Mononuclear cell (primary cell): ENCODE results near the gene DCAF5. TPM values are rescaled to one million over a fixed set of nuclear protein-coding genes. Genes with fewer than 3 reads are reported as not detected.

Experiments
- H3K27me3 ChIP-seq: 2 replicates; pipeline ENCODE4 v1.6.0; 2011; ENCODE audit warnings: low read length, control low read depth; ENCODE audit not compliant: insufficient read depth
- H3K4me1 ChIP-seq: 2 replicates; pipeline ENCODE4 v1.5.1; 2011; ENCODE audit warnings: mild to moderate bottlenecking, low read length, control low read depth; ENCODE audit not compliant: insufficient read depth
- H3K4me3 ChIP-seq: 2 replicates; pipeline ENCODE4 v1.5.1; 2011; ENCODE audit warnings: mild to moderate bottlenecking, low read length, moderate library complexity
- H3K9me3 ChIP-seq: 2 replicates; pipeline ENCODE4 v1.5.1; 2011; ENCODE audit warnings: low read depth, mild to moderate bottlenecking, control low read depth, low read length
- total RNA-seq: library from RNA; depleted of rRNA; stranded (reverse); fragments of >200 nt; gene quantifications from one replicate; pipeline ENCODE4 v1.2.3, GENCODE V29; 2012

Gene DCAF5
- total RNA-seq, 1 donor, result 42.2 TPM

DNA sequence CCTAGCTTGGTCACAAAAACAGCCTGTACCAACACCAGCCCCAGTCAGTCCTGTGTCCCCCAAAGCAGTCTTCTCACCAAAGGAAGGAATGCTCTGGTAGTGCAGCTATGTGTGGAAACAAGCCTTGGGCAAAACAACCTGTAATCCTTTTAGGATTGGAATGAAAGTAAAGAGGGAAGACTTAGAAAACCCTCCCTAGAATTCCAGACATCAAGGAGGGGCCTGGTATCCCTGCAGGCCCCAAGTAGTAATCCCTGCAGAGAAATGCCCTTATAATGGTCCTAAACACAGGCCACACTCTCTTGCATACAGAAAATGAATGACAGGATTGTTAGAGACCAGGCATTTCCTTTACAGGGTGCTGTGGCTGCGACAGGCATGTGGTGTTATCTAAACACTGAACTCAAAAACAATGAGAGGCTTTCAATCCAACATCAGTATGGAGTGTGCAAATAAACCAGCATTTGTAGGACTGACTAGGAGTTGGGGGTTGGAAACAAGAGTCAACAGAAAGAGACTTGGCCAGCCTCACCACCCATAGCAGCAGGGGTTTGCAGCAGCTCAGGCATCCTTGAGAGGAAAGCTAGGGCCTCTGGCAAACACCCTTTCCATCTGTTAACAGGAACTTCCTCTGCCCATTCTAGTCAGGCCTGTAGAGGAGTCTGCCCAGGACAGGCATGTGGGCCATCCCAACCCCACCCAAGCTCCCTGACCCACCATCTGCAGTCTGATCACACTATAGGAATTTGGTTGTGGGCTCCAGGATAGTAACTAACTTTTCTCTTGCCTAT, 59.1 kb downstream of the DCAF5 start:
- no peaks in the 10 kb centered on the region for H3K4me1 ChIP-seq
- H3K27me3 ChIP-seq, result no peaks in the 10 kb centered on the region
- H3K9me3 ChIP-seq, result no peaks in the 10 kb centered on the region
- H3K4me3 ChIP-seq, result no peak overlapping the region

DNA sequence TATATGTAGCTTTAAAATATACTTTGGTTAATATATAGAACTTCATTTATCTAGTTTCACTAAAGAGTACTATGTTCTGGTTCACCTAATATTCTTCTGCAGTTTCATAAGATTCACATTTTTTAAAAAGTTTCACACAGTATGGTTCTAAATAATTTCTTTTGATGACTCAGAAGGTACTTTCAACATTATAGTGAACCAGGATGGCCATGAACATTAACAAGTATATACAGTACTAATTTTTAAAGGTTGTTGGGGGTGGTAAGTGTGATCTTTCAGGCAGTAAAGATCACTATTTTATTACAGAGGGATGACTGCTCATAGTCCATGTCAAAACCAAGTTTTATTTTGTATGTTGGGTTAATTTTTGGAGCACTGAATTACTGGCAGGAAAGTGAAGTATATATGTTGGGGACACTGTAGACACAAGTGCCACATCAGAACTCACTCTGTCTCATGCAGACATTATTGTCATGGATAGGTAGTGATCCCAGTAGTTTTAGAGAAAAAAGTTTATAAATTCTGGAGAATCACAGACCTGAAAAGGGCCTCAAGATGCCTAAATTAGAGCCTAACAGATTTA, 60.0 kb downstream of the DCAF5 start:
- H3K27me3 ChIP-seq, result no peaks in the 10 kb centered on the region
- no peak overlapping the region for H3K4me3 ChIP-seq
- no peaks in the 10 kb centered on the region for H3K9me3 ChIP-seq
- H3K4me1 ChIP-seq, result no peaks in the 10 kb centered on the region

DNA sequence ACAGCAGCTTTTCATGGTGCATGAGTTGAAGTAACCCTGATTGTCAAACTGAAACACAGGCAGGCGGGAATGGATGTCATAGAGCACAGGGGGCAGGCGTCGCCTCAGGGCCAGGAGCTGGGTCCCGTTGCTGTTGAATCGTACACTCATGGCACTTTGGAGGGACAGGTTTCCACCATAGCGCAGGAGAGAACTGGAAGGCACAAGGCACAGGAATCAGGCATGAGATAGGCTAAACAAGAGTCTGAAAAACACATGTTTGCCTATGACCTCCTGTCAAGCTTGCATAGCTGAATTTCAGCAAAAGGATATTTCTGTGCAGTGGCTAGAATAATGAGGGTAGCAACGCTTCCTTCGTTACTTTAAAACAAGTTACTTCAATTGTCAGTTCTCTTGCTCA, 61.2 kb downstream of the DCAF5 start:
- no peaks in the 10 kb centered on the region for H3K9me3 ChIP-seq
- no peaks in the 10 kb centered on the region for H3K27me3 ChIP-seq
- no peak overlapping the region for H3K4me3 ChIP-seq
- no peaks in the 10 kb centered on the region for H3K4me1 ChIP-seq

DNA sequence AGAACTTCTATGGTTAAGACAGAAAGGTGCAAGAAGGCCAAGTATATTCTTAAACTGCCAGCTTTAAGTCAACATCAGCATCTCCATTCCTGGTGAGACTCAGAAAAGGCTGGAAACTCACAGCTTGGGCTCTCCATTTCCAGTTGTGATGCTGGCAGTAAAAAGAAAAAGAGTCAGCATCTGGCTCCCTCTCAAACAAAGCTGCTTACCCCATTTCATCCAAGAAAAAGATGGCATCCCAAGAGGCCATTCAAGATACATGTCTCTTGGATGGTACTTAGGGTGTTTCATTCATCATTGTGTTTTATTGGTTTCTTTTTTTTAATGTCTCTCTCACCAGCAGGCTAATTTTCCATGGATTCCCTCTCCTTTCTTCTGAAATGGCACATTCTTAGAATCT, 61.9 kb downstream of the DCAF5 start:
- Histone ChIP-seq H3K4me3 (no peak overlapping the region), H3K27me3 (no peaks in the 10 kb centered on the region), H3K4me1 (no peaks in the 10 kb centered on the region), H3K9me3 (no peaks in the 10 kb centered on the region)

DNA sequence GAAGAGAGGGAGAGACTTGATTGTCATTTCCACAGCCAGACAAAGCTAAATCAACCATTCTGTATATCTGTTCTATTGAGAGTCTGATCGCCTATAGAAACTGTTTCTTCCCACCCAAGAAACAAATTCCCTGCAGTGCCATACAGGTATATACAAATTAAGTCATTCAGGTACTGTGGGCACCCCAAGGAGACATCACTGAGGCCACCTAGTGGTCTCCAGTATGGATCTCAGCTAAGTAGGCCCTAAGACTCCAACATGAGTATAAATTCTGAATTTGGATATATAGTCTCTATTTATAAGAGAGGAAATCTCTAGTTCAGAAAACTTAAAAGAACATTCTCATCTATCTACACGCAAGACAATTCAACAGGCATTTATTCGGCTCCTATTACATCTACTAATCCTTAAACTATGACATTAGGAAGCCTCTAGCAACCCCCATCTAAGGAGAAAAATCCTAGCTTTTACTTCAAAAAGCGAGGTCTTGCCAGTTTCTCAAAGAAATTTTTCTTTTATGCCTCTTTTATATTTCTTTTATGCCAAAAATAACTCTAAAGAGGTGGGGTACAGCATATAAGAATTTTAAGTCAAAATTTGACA, 62.6 kb downstream of the DCAF5 start:
- Histone ChIP-seq H3K4me1 (no peaks in the 10 kb centered on the region), H3K9me3 (no peaks in the 10 kb centered on the region), H3K27me3 (no peaks in the 10 kb centered on the region), H3K4me3 (no peak overlapping the region)

DNA sequence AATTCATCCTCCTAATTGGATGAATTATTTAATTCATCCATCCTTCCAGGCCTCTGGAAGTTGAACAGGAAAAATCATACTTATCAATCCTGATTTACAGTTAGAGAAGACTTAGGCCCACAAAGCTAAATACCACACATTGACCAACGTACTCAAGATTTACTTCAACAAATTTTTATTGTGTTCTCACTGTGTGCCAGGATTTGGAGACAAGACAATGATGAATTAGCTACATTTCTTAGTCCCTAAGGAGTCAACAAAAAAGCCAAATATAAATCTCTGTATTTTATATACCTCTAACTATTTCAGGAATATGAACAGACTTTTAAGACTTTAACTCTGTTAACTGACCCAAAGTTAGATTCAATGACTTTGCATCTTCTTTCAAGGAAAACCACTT, 63.9 kb downstream of the DCAF5 start:
- Histone ChIP-seq H3K27me3 (no peaks in the 10 kb centered on the region), H3K4me3 (no peak overlapping the region), H3K4me1 (no peaks in the 10 kb centered on the region), H3K9me3 (no peaks in the 10 kb centered on the region)

DNA sequence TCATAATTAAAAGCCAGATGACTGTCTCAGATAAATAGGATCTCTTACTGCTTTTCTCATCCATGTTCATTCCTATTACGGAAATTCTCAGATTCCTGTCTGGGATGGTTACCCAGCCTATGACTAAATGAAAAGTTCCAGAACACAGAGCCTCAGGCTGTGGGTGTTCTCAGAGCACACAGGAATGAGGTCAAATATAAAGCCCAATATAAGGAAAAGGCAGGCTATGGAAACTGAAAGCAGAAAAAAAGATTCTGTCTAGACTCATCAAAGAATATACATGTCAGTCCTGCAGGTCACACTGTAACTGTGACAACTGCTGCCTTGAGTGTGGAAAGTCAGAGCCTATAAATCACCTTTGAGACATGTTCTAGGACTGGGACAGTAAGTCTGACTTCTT, 64.3 kb downstream of the DCAF5 start:
- Histone ChIP-seq H3K9me3 (no peaks in the 10 kb centered on the region), H3K4me1 (no peaks in the 10 kb centered on the region), H3K4me3 (no peak overlapping the region), H3K27me3 (no peaks in the 10 kb centered on the region)

DNA sequence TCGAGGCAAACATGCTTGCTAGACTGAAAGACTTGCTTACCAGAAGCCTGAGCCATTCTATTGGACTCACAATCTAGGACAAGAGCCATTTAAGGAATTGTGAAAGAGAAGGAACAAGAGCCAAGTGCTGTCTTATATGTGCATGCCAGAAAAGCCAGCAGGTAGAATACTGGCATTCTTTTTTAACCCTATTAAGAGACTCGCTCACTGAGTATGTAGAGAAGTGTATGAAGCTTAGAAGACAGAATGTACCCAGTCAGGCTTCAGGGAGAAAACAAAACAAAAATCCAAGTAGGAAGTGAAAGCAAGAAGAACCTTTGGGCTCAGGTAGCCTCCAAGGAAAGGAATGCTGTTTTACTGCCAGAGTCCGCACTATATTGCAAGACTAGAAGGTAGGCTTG, 65.9 kb downstream of the DCAF5 start:
- H3K27me3 ChIP-seq, result no peaks in the 10 kb centered on the region
- no peaks in the 10 kb centered on the region for H3K9me3 ChIP-seq
- no peak overlapping the region for H3K4me3 ChIP-seq
- no peaks in the 10 kb centered on the region for H3K4me1 ChIP-seq

DNA sequence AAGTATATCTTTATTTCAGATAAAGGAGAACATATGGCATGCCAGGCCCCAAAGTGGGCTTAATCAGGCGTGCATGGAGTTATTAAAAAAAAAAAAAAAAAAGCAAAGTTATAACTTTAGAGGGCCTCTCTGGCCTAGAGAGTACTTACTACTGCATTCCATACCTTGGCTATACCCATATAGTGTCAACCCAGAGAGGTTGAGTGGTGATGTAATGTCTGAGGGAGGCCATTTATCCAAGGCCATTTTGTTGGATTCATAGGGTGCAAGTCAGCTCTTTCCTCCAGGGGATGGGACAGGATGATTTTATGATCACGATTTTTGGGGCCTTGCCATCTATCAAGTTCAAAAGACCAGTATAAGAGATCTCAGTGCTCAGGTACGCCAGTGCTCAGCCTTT, 66.4 kb downstream of the DCAF5 start:
- Histone ChIP-seq H3K4me3 (no peak overlapping the region), H3K4me1 (no peaks in the 10 kb centered on the region), H3K27me3 (no peaks in the 10 kb centered on the region), H3K9me3 (no peaks in the 10 kb centered on the region)

DNA sequence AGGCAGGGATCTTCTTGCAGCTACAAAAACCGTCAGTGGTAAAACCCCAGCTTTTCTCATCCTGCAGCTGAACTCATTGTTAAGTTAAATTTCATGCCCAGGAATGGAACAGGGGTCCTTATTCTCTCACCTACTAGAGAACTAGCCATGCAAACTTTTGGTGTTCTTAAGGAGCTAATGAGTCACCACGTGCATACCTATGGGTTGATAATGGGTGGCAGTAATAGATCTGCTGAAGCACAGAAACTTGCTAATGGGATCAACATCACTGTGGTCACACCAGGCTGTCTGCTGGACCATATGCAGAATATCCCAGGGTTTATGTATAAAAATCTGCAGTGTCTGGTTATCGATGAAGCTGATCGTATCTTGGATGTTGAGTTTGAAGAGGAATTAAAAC, 68.9 kb downstream of the DCAF5 start:
- H3K27me3 ChIP-seq, result no peaks in the 10 kb centered on the region
- H3K4me3 ChIP-seq, result no peak overlapping the region
- H3K9me3 ChIP-seq, result no peaks in the 10 kb centered on the region
- peaks cover 5% of the 10 kb centered on the region for H3K4me1 ChIP-seq

DNA sequence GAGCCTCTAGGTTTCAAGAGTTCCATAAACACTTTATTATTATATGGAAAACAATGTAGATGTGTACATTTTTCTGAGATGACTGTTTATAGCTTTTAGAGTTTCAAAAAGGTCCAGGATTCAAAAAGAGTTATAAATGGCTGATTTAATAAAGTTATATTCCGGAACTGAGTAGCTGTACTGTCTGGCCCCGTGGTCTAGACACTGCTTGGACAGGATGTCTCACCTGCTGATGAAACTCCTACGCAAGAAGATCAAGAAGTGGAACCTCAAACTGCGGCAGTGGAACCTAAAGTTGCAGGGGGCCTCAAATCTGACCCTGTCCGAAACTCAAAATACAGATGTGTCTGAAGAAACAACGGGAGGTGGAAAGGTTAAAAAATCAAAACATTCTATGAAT, 69.7 kb downstream of the DCAF5 start:
- Histone ChIP-seq H3K27me3 (no peaks in the 10 kb centered on the region), H3K4me3 (no peak overlapping the region), H3K9me3 (no peaks in the 10 kb centered on the region), H3K4me1 (peaks cover 13% of the 10 kb centered on the region)

DNA sequence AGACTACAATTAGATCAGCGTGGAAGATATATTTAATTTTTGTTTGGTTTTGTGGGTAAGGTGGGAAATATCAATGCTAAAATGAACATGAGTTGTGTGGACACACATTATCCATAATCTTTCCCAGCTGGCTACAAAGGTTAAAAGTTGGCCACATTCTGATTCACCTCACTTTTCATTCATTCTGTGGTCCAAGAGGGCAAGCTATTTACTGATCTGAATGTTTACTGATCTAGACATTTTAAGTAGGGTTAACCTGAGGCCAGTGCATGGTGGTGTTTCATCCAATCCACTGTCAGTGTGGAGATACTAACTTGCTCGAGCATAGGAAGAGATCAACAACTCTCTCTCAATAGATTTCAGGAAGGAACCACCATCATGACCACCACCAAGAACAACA, 71.6 kb downstream of the DCAF5 start:
- H3K27me3 ChIP-seq, result no peaks in the 10 kb centered on the region
- peaks cover 13% of the 10 kb centered on the region for H3K4me1 ChIP-seq
- no peaks in the 10 kb centered on the region for H3K9me3 ChIP-seq

DNA sequence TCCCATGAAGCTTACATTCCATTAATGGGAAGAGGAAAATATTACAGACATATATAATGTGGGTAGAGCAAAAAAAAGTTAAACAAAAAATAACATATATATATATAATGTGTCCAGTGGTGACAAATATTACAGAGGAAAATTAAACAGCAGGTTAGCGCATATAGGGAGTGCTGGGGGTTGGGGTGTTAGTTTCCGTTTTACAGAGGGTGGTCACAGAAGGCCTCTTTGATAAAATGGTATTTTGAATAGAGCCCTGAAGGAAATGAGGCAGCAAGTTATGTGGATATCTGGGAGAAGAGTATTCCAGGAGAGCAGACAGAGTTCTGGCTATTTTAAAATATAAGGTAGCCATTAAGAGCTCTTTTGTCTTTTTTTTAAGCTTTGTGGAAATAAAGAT, 73.2 kb downstream of the DCAF5 start:
- Histone ChIP-seq H3K27me3 (no peaks in the 10 kb centered on the region), H3K9me3 (no peaks in the 10 kb centered on the region), H3K4me3 (no peak overlapping the region)

More for the DNA sequence above, 71.6 kb downstream of the DCAF5 start:
- no peak overlapping the region for H3K4me3 ChIP-seq

DNA sequence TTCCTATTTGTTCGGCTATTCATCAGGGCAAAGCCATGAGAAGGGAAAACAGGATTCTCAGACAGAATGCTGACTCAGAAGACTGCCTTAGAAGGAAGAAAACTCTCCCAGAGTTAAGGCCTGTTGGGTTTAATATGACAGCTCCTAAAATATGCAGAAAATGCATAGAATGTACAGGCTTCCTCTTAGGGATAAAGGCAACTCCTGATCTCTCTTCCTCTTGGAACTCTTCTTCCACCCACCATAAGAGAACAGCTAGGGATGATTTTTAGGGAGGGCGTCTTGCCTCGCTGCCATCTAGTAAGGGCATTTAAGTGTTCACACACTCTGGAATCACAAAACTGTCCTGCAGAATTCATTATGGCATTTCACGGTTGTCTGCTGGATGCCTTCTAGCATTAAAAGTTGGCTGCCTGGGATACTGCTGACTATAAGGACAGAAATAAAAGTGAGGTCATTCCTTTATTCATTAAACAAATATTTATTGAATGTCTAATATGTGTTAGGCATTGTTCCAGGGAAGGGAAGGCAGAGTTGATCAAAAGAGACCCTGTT, 73.7 kb downstream of the DCAF5 start:
- H3K9me3 ChIP-seq, result no peaks in the 10 kb centered on the region
- no peak overlapping the region for H3K4me3 ChIP-seq
- H3K4me1 ChIP-seq, result peaks cover 16% of the 10 kb centered on the region
- H3K27me3 ChIP-seq, result no peaks in the 10 kb centered on the region

More for the DNA sequence above, 73.2 kb downstream of the DCAF5 start:
- H3K4me1 ChIP-seq, result peaks cover 13% of the 10 kb centered on the region

DNA sequence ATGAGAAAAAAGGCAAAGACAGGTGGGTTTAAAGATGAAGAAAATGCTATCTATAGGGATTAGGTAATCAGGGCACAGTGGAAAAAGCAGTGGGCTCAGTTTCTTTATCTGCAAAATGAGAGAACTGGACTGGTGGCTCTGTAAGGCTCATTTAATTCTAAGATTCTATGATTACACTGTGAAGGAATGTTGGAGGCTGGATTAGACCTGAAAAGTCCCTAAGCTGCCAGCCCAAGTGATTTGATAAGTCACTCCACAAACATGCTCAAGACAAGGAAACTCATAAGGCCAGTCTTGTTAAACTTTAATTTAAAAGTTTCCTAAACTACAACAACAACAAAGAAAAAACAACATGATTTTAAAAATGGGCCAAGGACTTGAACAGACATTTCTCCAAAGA, 75.1 kb downstream of the DCAF5 start:
- H3K4me3 ChIP-seq, result no peak overlapping the region
- no peaks in the 10 kb centered on the region for H3K9me3 ChIP-seq
- peaks cover 29% of the 10 kb centered on the region for H3K4me1 ChIP-seq
- H3K27me3 ChIP-seq, result no peaks in the 10 kb centered on the region
